Brain pericyte (primary cell): ENCODE data around the gene ABHD10.
A peak's percentile ranks its signal among the peaks of the same experiment; 100 is the strongest.

Source experiments
- DNase-seq: peaks from one replicate; pipeline ENCODE4 v3.0.0-alpha.2; 2012; ENCODE audit warnings: low read depth, low spot score

The ABHD10 gene

GRCh38 chr3:111978583-111979433 lies at the start of gene ABHD10:
ABHD10 (plus strand) TSS chr3:111979026; CDS start chr3:111979062, 36 bp downstream.
- DNase-seq, result peak; percentile 90

DNA sequence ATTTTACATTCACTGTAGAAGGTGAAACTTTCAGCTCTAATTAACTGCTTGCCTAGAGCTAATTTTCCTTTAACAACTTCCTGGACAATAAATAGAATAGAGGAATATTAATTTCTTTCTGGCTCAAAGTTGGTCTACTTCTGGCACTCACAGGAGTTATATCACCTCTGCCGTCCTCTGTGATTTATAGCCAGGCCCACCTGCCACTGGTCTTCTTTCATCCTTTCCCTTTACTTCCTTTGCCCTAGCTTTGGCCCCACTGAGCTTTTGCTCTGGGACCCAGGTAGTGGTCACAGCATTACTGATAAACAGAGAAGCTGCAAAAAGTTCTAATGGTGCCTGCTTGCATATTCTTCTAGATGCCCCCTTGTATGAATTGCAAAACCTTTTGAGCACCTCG lies 49.3 kb upstream of the ABHD10 start:
- DNase-seq, result no peak

- no peak for DNase-seq
Measured at GRCh38 chr3:111932946-111933345, 45.9 kb upstream of the ABHD10 start.

- peak; percentile 10 for DNase-seq
Measured at GRCh38 chr3:111936191-111936841, 42.5 kb upstream of the ABHD10 start.

GRCh38 chr3:111936967-111937366 lies 41.9 kb upstream of the ABHD10 start:
- DNase-seq, result no peak

DNA sequence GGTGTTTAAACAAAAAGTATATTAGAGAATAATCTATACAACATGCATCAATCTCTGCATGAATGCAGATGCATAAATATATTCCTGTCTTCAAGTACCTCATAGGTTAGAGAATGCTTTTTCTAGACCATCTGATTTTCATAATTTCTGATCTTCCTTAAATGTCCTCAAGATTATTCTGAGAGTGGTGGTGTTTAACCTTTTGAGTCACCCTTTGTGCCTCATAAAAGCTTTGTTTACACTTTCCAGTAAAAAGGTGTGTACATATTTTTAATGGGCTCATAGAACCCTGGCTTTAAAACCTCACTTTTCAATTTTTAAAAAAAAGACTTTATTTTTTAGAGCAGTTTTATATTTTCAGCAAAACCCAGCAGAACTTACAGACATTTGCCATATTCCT lies 41.0 kb upstream of the ABHD10 start:
- DNase-seq, result no peak

- DNase-seq, result no peak
Measured at GRCh38 chr3:111939873-111940272, 39.0 kb upstream of the ABHD10 start.

GRCh38 chr3:111943533-111943932 lies 35.3 kb upstream of the ABHD10 start:
- no peak for DNase-seq

GRCh38 chr3:111944372-111944771 lies 34.5 kb upstream of the ABHD10 start:
- DNase-seq, result no peak

GRCh38 chr3:111947231-111947630 lies 31.6 kb upstream of the ABHD10 start:
- no peak for DNase-seq

DNA sequence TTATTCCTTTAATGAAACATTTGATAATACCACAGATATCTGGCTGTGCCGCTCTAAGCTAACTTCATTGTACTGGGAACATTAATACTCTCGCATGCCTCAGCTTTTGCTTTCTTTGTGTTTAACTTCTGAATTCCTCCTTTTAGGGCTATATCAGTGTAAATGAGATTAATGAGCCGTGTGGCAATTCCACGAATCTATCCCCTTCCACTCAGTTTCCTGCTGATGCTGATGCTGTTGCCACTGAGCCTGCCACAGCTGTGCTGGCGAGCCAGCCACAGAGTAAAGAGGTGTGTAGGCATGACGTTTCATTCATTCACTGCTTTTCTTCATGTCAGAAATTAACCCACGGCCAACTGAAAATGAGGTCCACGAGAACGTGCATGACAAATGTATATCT lies 30.0 kb upstream of the ABHD10 start:
- DNase-seq, result no peak

- DNase-seq, result no peak
Measured at GRCh38 chr3:111949712-111950111, 29.1 kb upstream of the ABHD10 start.

GRCh38 chr3:111951032-111951431 lies 27.8 kb upstream of the ABHD10 start:
- no peak for DNase-seq

DNA sequence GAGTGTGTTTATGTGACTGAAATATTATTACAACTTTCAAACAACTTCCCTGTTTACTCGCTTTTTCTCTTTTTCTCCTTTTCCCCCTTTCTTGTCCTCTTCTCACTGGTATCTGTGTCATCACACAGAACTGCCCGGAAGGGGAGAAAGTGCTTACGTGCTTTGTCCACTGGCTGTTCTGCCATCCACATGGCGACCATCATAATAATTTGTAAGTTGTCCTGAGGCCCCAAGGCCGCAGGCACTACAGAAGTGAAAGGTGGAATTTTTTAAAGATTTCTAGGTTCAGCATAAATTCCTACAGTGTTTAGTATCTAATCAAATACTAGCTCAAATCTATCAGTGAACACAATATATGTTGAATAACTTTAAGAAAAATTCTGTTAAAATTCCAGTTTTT lies 26.7 kb upstream of the ABHD10 start:
- no peak for DNase-seq

GRCh38 chr3:111952866-111953450 lies 25.9 kb upstream of the ABHD10 start:
- DNase-seq, result no peak

GRCh38 chr3:111954228-111954990 lies 24.4 kb upstream of the ABHD10 start:
- peak; percentile 57 for DNase-seq

GRCh38 chr3:111955876-111956275 lies 22.9 kb upstream of the ABHD10 start:
- DNase-seq, result no peak

DNA sequence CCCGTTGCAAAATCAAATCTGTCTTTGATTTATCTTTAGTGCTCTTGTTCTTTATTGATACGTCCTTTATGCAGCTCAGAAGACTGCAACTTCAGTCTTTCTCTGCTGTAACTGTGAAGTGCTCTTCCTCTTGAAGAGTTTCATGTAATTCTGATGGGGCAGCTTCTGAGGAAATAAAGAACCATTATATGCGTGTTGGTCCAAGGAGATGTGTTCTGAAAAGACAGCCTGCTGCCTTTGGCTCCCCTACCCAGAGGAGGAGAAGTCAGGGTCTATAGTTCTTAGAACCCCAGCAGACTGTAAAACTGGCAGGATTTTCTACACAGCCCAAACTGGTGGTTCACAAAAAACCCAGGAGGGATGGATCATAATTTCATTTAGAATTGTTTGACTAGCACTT lies 22.4 kb upstream of the ABHD10 start:
- no peak for DNase-seq

GRCh38 chr3:111956995-111957734 lies 21.7 kb upstream of the ABHD10 start:
- no peak for DNase-seq

GRCh38 chr3:111961461-111962164 lies 17.2 kb upstream of the ABHD10 start:
- DNase-seq, result no peak

DNA sequence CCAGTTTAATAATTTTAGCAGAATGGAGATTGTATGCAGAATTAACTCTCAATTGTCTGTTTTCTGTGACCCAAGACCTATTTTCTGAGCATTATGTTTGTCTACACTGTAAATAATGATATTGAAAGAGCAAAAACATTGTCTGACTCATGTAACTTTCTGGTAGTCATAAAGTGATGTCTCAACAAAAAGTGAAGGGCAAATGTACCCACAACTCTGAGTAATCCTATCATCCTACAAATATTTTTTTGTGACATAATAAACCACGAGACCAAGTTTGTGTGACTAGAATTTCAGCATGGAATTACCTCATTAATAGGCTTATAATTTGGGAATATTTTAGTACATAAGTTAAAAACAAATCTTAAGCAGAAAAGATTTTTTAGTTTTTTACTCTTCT lies 15.4 kb upstream of the ABHD10 start:
- DNase-seq, result peak; percentile 32
